Daoy (cell line): ENCODE results near the gene RHOH. TPM values are rescaled to one million over a fixed set of nuclear protein-coding genes. Genes with fewer than 3 reads are reported as not detected.

Experiments
- DNase-seq: peaks from one replicate; pipeline ENCODE4 v3.0.0-alpha.2; 2015; ENCODE audit warnings: low read depth
- total RNA-seq: library from RNA; depleted of rRNA; stranded (reverse); fragments of >200 nt; shearing (Covaris generic); gene quantifications from 2 replicates; pipeline ENCODE4 v1.2.3, GENCODE V29; 2014

The RHOH gene
- total RNA-seq, 1 experiment from 2014 or later = not detected

- DNase-seq = no peak
Observed at GRCh38 chr4:40233227-40233626, 36.4 kb downstream of the RHOH start.

GRCh38 chr4:40234519-40235039 is 37.7 kb downstream of the RHOH start:
- DNase-seq = no peak

GRCh38 chr4:40238008-40238699 is 41.3 kb downstream of the RHOH start:
- DNase-seq = no peak

GRCh38 chr4:40238700-40239548 is 42.1 kb downstream of the RHOH start:
- DNase-seq = no peak

- peak; percentile 32 for DNase-seq
Observed at GRCh38 chr4:40240040-40240653, 43.3 kb downstream of the RHOH start.

- DNase-seq = no peak
Observed at GRCh38 chr4:40241026-40241425, 44.2 kb downstream of the RHOH start.

- DNase-seq = no peak
Observed at GRCh38 chr4:40241941-40242340, 45.1 kb downstream of the RHOH start.

GRCh38 chr4:40243386-40243948 is 46.6 kb downstream of the RHOH start:
- no peak for DNase-seq

GRCh38 chr4:40244606-40245005 is 47.8 kb downstream of the RHOH start:
- no peak for DNase-seq

GRCh38 chr4:40245550-40245949 is 48.7 kb downstream of the RHOH start:
- DNase-seq = no peak

- DNase-seq = no peak
Observed at GRCh38 chr4:40246011-40246900, 49.4 kb downstream of the RHOH start.

GRCh38 chr4:40246938-40247337 is 50.1 kb downstream of the RHOH start:
- no peak for DNase-seq

GRCh38 chr4:40247350-40247749 is 50.5 kb downstream of the RHOH start:
- no peak for DNase-seq

GRCh38 chr4:40251366-40251765 is 54.5 kb downstream of the RHOH start:
- peak; percentile 8 for DNase-seq

GRCh38 chr4:40253906-40254305 is 57.1 kb downstream of the RHOH start:
- DNase-seq = no peak

- peak; percentile 73 for DNase-seq
Observed at GRCh38 chr4:40254608-40255392, 58.0 kb downstream of the RHOH start.

- DNase-seq = peak; percentile 86
Observed at GRCh38 chr4:40255393-40256281, 58.8 kb downstream of the RHOH start.

GRCh38 chr4:40256329-40256728 is 59.5 kb downstream of the RHOH start:
- no peak for DNase-seq

GRCh38 chr4:40256817-40257216 is 60.0 kb downstream of the RHOH start:
- no peak for DNase-seq
